Measurements from ENCODE around the gene LRRC75A. TPM values are rescaled to one million over a fixed set of nuclear protein-coding genes. Genes with fewer than 3 reads are reported as not detected.

The LRRC75A gene
- total RNA-seq, 3 donors from 2014 or later = 1.5 to 3.3 (median 1.6) TPM

- DNase-seq (ENCODE audit: low spot score in 2 of 2) = no peak
- H3K9me3 ChIP-seq = no peaks in the 10 kb centered on the region
- no peak overlapping the region for H3K4me3 ChIP-seq
- TF ChIP-seq CTCF (IDR thresholded peaks at IDR 0.05) (no peak), POLR2AphosphoS5 (IDR thresholded peaks at IDR 0.05) (no peak), POLR2A (IDR thresholded peaks at IDR 0.05) (no peak)
- intact Hi-C loops (cut with DNase I; ENCODE audit: low total_unique reads) = no loop called here
- H3K27me3 ChIP-seq = no peaks in the 10 kb centered on the region
- no peaks in the 10 kb centered on the region for H3K4me1 ChIP-seq
- H3K27ac ChIP-seq = peak overlapping the region in 1 of 2 donors; percentile 8
- no peaks in the 10 kb centered on the region for H3K36me3 ChIP-seq
These were observed 3.6 kb downstream of the LRRC75A start for GRCh38 chr17:16488186-16488967.

DNA sequence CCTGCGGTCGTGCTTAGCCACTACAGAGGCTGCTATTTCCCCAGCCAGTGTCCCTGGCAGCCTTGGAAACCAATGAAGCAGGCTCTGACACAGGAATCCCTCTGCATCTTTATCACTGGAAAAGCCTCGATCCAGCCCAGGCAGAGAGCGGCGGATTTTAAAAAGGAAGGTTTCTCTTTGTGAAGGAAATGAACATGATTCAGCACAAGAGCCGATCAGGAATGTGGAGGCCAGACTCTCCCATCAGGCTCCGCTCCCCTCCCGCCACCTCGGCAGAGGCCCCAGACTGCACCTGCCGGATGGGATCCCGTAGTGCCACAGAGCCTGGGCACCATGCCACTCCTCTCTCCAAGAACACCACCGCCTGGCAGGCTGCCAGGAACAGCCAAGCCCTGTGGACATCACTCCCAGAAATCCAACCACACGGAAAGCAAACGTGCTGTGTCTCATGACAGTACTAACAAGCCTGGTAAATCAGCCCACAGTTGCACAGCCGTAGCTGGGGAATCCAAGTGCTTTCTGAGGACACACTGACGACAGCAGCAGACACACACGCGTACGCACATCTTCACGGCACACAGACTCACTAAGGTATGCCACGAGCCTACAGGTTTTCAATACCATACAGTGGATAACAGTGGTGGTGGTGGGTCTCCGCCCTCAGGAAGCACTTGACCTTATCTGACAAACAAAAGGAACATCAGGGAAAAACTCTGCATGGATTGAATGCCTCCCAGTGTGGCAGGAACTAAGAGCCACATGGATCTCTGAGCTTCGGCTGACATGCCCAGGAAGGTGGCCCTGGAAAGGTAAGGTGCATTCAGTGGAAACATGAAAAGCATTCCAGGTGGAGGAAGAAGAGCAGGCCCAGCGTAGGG lies 5.4 kb downstream of the LRRC75A start:
- no peak for TF ChIP-seq POLR2A (IDR thresholded peaks at IDR 0.05)
- no peak for TF ChIP-seq CTCF (IDR thresholded peaks at IDR 0.05)
- peak; percentile 68 to 83 (median 82) for TF ChIP-seq POLR2AphosphoS5 (IDR thresholded peaks at IDR 0.05)
- H3K9me3 ChIP-seq = no peaks in the 10 kb centered on the region
- peak overlapping the region; percentile 20 to 51 (median 20) for H3K4me3 ChIP-seq
- H3K36me3 ChIP-seq = no peaks in the 10 kb centered on the region
- DNase-seq (ENCODE audit: low spot score in 2 of 2) = peak; percentile 96 to 97
- H3K27ac ChIP-seq = peak overlapping the region; percentile 77 to 78
- H3K4me1 ChIP-seq = no peaks in the 10 kb centered on the region
- no peaks in the 10 kb centered on the region for H3K27me3 ChIP-seq
- intact Hi-C loops (cut with DNase I; ENCODE audit: low total_unique reads) = no loop called here

DNA sequence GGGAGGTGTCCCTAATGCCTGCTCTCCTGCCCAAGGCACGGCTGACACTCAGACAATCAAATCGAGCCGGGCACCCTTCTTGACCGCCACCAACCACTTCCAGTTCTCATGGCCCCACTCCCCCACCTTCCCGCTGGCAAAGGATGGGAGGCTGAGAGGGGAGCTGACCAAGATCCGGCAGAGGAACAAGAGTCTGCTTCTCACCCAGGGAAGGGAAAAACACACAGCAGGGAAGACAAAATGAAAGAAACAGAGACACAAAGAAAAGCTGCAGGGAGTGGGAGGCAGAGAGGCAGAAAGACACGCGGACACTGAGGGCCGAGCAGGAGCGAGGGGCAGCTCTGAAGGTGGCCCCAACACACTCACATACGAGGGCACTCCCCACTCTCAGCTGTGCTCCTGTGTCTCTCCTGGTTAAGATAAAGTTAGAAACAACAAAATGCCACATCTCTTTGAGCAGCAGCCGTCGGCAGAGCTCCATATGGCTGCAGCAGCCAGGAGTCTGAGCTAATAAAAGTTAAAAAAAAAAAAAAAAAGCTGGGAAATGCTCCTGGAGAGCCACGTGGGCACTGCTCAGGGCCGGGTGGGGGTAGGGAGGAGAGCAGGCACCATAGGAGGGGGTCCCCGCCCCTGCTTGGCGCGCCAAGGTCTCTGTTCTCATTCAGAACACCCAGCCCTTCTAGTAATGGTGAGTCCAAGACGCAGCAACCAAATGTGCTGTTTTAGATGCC lies 7.4 kb downstream of the LRRC75A start:
- Histone ChIP-seq H3K27ac (no peak overlapping the region), H3K36me3 (no peaks in the 10 kb centered on the region), H3K9me3 (no peaks in the 10 kb centered on the region), H3K4me1 (no peaks in the 10 kb centered on the region), H3K27me3 (no peaks in the 10 kb centered on the region), H3K4me3 (peak overlapping the region in 2 of 3 donors; percentile 9 to 17)
- intact Hi-C loops (cut with DNase I; ENCODE audit: low total_unique reads) = no loop called here
- no peak for TF ChIP-seq POLR2AphosphoS5 (IDR thresholded peaks at IDR 0.05)
- TF ChIP-seq CTCF (IDR thresholded peaks at IDR 0.05) = no peak
- no peak for TF ChIP-seq POLR2A (IDR thresholded peaks at IDR 0.05)
- DNase-seq (ENCODE audit: low spot score in 2 of 2) = no peak

DNA sequence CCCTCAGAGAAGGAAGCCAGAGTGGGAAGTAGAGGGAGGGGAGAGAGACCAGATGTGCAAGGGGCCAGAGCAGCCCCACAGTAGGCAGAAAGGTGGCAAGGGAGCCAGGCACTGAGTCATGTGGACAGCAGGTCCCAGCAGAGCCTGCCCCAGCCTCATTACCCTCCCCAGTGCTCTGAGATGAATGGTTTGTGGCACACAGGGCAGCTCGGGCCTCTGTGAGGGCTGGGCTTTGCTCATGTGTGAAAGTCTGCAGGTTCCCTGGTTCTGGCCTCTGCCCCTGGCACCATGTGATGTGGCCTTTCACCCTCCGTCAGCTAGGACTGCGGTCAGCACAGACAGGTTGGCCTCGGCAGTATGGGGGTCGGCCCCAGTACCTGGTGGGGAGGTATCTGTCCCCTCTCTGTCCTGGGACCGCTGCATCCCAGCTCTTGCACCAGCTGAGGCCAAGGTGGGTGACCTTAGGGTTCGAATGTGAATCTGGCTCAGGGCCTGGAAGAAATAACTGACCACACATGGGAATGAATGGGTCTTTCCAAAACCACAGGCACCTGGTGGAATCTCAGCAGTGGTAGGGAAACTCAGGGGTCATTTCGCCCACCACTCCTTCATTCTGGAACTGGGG lies 8.9 kb downstream of the LRRC75A start:
- TF ChIP-seq POLR2A (IDR thresholded peaks at IDR 0.05) (no peak), CTCF (IDR thresholded peaks at IDR 0.05) (no peak), POLR2AphosphoS5 (IDR thresholded peaks at IDR 0.05) (no peak)
- Histone ChIP-seq H3K36me3 (no peaks in the 10 kb centered on the region), H3K4me3 (no peak overlapping the region), H3K4me1 (no peaks in the 10 kb centered on the region), H3K27me3 (no peaks in the 10 kb centered on the region), H3K27ac (no peak overlapping the region), H3K9me3 (no peaks in the 10 kb centered on the region)
- intact Hi-C loops (cut with DNase I; ENCODE audit: low total_unique reads) = no loop called here
- DNase-seq (ENCODE audit: low spot score in 2 of 2) = no peak
